ENCODE data around the gene SELENOT.

SELENOT gene

DNA sequence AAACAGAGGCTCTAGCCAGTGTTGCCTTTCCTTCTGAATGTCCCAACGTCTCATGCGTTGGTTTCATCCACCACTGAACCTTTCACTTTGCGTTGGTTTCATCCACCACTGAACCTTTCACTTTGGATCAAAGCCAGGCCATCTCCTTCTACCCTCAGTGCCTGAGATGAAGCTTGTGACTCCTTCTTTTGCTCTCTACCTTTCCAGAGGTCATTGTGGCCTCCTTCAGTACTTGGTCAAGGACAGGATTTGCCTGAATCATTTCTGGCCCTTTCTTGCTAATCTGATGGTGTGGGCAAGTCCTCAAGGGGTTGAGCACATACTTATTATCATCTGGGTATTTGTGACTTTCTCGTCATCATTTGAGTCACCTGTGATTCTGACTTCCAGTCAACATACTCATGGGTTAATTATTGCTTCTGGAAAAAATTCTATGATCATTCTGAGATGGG lies 50.0 kb downstream of the SELENOT start:
- Histone ChIP-seq H3K4me3 (no peak overlapping the region), H3K27ac (no peak overlapping the region)

GRCh38 chr3:150656316-150656715 lies 53.2 kb downstream of the SELENOT start:
- Histone ChIP-seq H3K27ac (no peak overlapping the region), H3K4me3 (no peak overlapping the region)

DNA sequence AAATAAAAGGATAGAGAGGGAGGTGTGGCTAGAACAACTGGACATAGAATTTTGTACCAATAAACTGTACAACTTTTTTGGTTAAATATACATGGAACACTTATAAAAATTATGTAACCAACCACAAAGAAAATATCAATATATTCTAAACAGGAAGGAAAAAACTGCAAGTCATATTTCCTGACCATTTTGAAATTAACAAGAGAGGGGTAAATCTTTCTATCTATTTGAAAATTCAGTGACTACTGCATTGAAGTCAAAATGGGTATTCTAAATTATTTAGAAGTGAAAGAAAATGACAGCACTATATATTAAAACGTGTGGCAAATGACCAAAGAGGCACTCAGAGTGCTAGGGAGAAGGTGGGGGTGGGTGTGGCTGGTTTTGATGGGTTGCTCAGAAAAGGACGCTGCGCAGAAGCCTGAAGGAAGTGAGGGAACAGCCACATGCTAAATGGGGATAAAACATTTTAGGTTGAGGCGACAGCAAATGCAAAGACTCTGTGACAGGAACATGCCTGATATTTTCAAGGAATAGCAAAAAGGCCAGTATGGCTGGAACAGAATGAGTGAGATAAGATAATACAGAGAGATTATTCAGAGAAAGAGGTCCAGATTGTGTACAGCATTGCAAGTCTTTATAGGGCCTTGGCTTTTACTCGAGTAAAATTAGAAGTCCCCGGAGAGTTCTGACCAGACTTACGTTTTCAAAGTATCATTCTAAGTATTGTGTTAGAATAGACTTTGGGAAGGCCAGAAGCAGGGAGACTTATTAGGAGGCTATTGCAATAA lies 59.5 kb downstream of the SELENOT start:
- Histone ChIP-seq H3K27ac (no peak overlapping the region), H3K4me3 (no peak overlapping the region)

DNA sequence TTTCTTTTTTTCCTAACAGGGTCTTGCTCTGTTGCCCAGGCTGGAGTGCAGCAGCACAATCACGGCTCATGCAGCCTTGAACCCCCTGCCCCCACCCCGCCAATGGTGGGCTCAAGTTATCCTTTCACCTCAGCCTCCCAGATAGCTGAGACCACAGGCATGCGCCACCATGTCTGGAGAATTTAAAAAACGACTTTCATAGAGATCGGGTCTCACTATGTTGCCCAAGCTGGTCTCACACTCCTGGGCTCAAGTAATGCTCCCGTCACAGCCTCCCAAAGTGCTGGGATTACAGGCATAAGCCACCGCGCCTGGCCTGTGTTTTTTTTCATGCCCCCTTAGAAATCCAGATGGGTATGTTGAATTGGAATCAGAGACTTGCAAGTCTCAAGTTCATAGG lies 60.3 kb downstream of the SELENOT start:
- no peak overlapping the region for H3K4me3 ChIP-seq
- no peak overlapping the region for H3K27ac ChIP-seq

DNA sequence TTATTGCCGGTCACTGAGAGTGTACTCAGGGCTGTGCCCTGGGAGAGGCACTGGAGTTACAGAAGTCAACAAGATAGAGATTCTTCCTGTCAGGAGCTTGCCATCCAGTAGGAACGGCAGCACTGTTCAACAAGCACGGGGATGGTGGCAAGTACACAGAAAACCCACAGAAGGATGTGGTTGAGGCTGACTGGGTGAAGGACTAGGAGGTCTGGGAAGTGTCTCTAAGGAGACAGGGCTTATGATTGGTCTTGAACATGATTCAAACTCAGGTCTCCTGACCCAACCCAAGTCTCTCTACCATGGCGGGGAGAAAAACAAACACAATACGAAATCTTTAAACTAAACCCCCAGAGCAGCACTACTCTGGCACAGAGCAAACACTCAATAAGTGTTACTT lies 63.0 kb downstream of the SELENOT start:
- Histone ChIP-seq H3K27ac (no peak overlapping the region), H3K4me3 (no peak overlapping the region)

- H3K27ac ChIP-seq, result no peak overlapping the region
- H3K4me3 ChIP-seq, result no peak overlapping the region
Measured at GRCh38 chr3:150673966-150674365, 70.8 kb downstream of the SELENOT start.

DNA sequence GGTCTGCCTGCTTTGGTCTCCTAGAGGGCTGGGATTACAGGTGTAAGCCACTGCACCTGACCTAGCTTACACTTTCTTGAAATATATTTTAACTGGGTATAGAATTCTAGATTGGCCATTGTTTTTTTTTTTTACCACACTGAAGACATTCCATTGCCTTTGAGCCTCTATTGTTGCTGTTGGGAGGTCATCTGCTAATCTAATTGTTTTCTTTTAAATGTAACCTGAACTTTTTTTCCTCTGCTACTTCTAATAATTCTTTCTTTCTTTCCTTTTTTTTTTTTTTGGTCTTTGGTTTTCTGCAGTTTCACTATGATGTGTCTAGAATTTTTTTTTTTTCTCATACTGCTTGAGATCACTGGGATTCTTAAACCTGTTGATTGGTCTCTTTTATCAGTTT lies 72.5 kb downstream of the SELENOT start:
- H3K4me3 ChIP-seq, result no peak overlapping the region

More for the DNA sequence above, 72.5 kb downstream of the SELENOT start:
- no peak overlapping the region for H3K27ac ChIP-seq
